Neural progenitor cell (in vitro differentiated cells): ENCODE results near the gene TLE4. TPM values are rescaled to one million over a fixed set of nuclear protein-coding genes. Genes with fewer than 3 reads are reported as not detected.

ENCODE experiments used
- DNase-seq: peaks from one replicate; pipeline ENCODE4 v3.0.0-alpha.2; 2016; ENCODE audit warnings: low spot score
- H2AFZ ChIP-seq: fragments of 200-600 bp; sonication (generic); replicated peaks from 2 replicates; pipeline ENCODE4 v1.6.1; 2016; ENCODE audit warnings: antibody characterized with exemption
- H3F3A ChIP-seq: fragments of 200-600 bp; sonication (generic); 2 replicates; pipeline ENCODE4 v1.6.1; 2016; ENCODE audit warnings: antibody characterized with exemption, low read depth
- H3K27ac ChIP-seq: fragments of 200-600 bp; sonication (generic); 2 replicates; pipeline ENCODE4 v1.5.1; 2016; ENCODE audit warnings: mild to moderate bottlenecking
- H3K27me3 ChIP-seq: fragments of 200-600 bp; sonication (generic); 2 replicates; pipeline ENCODE4 v1.6.1; 2016; ENCODE audit warnings: mild to moderate bottlenecking, moderate library complexity
- H3K36me3 ChIP-seq: fragments of 200-600 bp; sonication (generic); 2 replicates; pipeline ENCODE4 v1.5.1; 2016
- H3K4me1 ChIP-seq: fragments of 200-600 bp; sonication (generic); 2 replicates; pipeline ENCODE4 v1.6.1; 2016; ENCODE audit warnings: mixed run types
- H3K4me2 ChIP-seq: fragments of 200-600 bp; sonication (generic); 2 replicates; pipeline ENCODE4 v1.6.1; 2016
- H3K4me3 ChIP-seq: fragments of 200-600 bp; sonication (generic); 2 replicates; pipeline ENCODE4 v1.5.1; 2016
- H3K79me2 ChIP-seq: fragments of 200-600 bp; sonication (generic); 2 replicates; pipeline ENCODE4 v1.6.1; 2016; ENCODE audit warnings: low read depth
- H3K9ac ChIP-seq: fragments of 200-600 bp; sonication (generic); 2 replicates; pipeline ENCODE4 v1.6.1; 2016
- H3K9me3 ChIP-seq: fragments of 200-600 bp; sonication (generic); 2 replicates; pipeline ENCODE4 v1.5.1; 2016; ENCODE audit warnings: low read depth
- H4K20me1 ChIP-seq: fragments of 200-600 bp; sonication (generic); 2 replicates; pipeline ENCODE4 v1.6.1; 2016; ENCODE audit warnings: low read depth
- H3K27ac Mint-ChIP-seq: 3 replicates; pipeline ENCODE4 v1.8.0; 2021; ENCODE audit warnings: mixed read lengths
- H3K27me3 Mint-ChIP-seq: 2 replicates; pipeline ENCODE4 v1.8.0; 2022; ENCODE audit warnings: low read depth, mild to moderate bottlenecking, inconsistent platforms, moderate library complexity, mixed read lengths; ENCODE audit not compliant: insufficient read depth
- H3K36me3 Mint-ChIP-seq: 3 replicates; pipeline ENCODE4 v1.8.0; 2021; ENCODE audit warnings: mixed read lengths
- H3K4me1 Mint-ChIP-seq: 3 replicates; pipeline ENCODE4 v1.8.0; 2021; ENCODE audit warnings: mixed read lengths
- H3K4me3 Mint-ChIP-seq: 3 replicates; pipeline ENCODE4 v1.8.0; 2021; ENCODE audit warnings: mild to moderate bottlenecking, moderate library complexity, mixed read lengths
- H3K9me3 Mint-ChIP-seq: 3 replicates; pipeline ENCODE4 v1.8.0; 2020; ENCODE audit warnings: mixed read lengths
- CTCF ChIP-seq: fragments of 200-600 bp; sonication (generic); IDR thresholded peaks from 2 replicates; pipeline ENCODE4 v1.5.1; 2017; ENCODE audit warnings: antibody characterized with exemption, mild to moderate bottlenecking
- EZH2 ChIP-seq: fragments of 200-600 bp; sonication (generic); IDR thresholded peaks from 2 replicates; pipeline ENCODE4 v1.6.1; 2017; ENCODE audit warnings: antibody characterized with exemption, mild to moderate bottlenecking, moderate library complexity
- EZH2phosphoT487 ChIP-seq: fragments of 200-600 bp; sonication (generic); IDR thresholded peaks from 2 replicates; pipeline ENCODE4 v1.6.1; 2017; ENCODE audit warnings: antibody characterized with exemption
- total RNA-seq: library from RNA; depleted of rRNA; stranded (reverse); fragments of >200 nt; gene quantifications from 2 replicates; pipeline ENCODE4 v1.2.3, GENCODE V29; 2015; ENCODE audit warnings: low replicate concordance

Gene TLE4
- total RNA-seq, 1 donor from 2014 or later, result 265 TPM

- peaks cover 62% of the 10 kb centered on the region for H3K4me1 Mint-ChIP-seq
- Histone ChIP-seq H3K79me2 (peaks cover 96% of the 10 kb centered on the region), H2AFZ (no peak overlapping the region), H4K20me1 (peaks cover 100% of the 10 kb centered on the region), H3K27me3 (no peaks in the 10 kb centered on the region), H3K27ac (peak overlapping the region; percentile 17), H3K36me3 (no peaks in the 10 kb centered on the region), H3K9ac (no peak overlapping the region), H3K9me3 (no peaks in the 10 kb centered on the region), H3K4me3 (peak overlapping the region; percentile 4), H3K4me2 (peak overlapping the region; percentile 48), H3K4me1 (peaks cover 91% of the 10 kb centered on the region), H3F3A (peaks cover 49% of the 10 kb centered on the region)
- no peaks in the 10 kb centered on the region for H3K9me3 Mint-ChIP-seq
- DNase-seq, result no peak
- no peak for TF ChIP-seq EZH2phosphoT487
- no peak for TF ChIP-seq CTCF
- TF ChIP-seq EZH2, result no peak
- peaks cover 4% of the 10 kb centered on the region for H3K27me3 Mint-ChIP-seq
- peaks cover 29% of the 10 kb centered on the region for H3K36me3 Mint-ChIP-seq
- peak overlapping the region; percentile 8 for H3K4me3 Mint-ChIP-seq
- peak overlapping the region; percentile 35 for H3K27ac Mint-ChIP-seq
These were observed 122.4 kb downstream of the TLE4 start for GRCh38 chr9:79694208-79694607.

GRCh38 chr9:79694676-79695400 is 123.1 kb downstream of the TLE4 start:
- peaks cover 33% of the 10 kb centered on the region for H3K36me3 Mint-ChIP-seq
- TF ChIP-seq EZH2 (no peak), EZH2phosphoT487 (peak; percentile 68), CTCF (no peak)
- peak overlapping the region; percentile 17 for H3K27ac ChIP-seq
- H3K4me1 ChIP-seq, result peaks cover 91% of the 10 kb centered on the region
- peaks cover 65% of the 10 kb centered on the region for H3K4me1 Mint-ChIP-seq
- no peaks in the 10 kb centered on the region for H3K36me3 ChIP-seq
- H3F3A ChIP-seq, result peaks cover 43% of the 10 kb centered on the region
- no peaks in the 10 kb centered on the region for H3K9me3 ChIP-seq
- H2AFZ ChIP-seq, result no peak overlapping the region
- H3K4me2 ChIP-seq, result peak overlapping the region; percentile 48
- no peak overlapping the region for H3K9ac ChIP-seq
- no peaks in the 10 kb centered on the region for H3K27me3 ChIP-seq
- H3K27me3 Mint-ChIP-seq, result peaks cover 4% of the 10 kb centered on the region
- DNase-seq, result peak; percentile 81
- H3K27ac Mint-ChIP-seq, result peak overlapping the region; percentile 51
- peak overlapping the region; percentile 8 for H3K4me3 Mint-ChIP-seq
- H3K4me3 ChIP-seq, result peak overlapping the region; percentile 4
- H3K79me2 ChIP-seq, result peaks cover 96% of the 10 kb centered on the region
- no peaks in the 10 kb centered on the region for H3K9me3 Mint-ChIP-seq
- peaks cover 100% of the 10 kb centered on the region for H4K20me1 ChIP-seq

GRCh38 chr9:79695531-79696175 is 123.9 kb downstream of the TLE4 start:
- no peak overlapping the region for H3K4me3 ChIP-seq
- no peaks in the 10 kb centered on the region for H3K36me3 ChIP-seq
- H3K9me3 ChIP-seq, result no peaks in the 10 kb centered on the region
- no peak overlapping the region for H2AFZ ChIP-seq
- peaks cover 2% of the 10 kb centered on the region for H3K27me3 Mint-ChIP-seq
- H3K27ac ChIP-seq, result no peak overlapping the region
- peaks cover 100% of the 10 kb centered on the region for H4K20me1 ChIP-seq
- H3K9me3 Mint-ChIP-seq, result no peaks in the 10 kb centered on the region
- peaks cover 97% of the 10 kb centered on the region for H3K79me2 ChIP-seq
- no peaks in the 10 kb centered on the region for H3K27me3 ChIP-seq
- TF ChIP-seq CTCF, result no peak
- no peak for TF ChIP-seq EZH2
- no peak for TF ChIP-seq EZH2phosphoT487
- H3K36me3 Mint-ChIP-seq, result peaks cover 35% of the 10 kb centered on the region
- no peak overlapping the region for H3K9ac ChIP-seq
- H3K4me3 Mint-ChIP-seq, result no peak overlapping the region
- peaks cover 36% of the 10 kb centered on the region for H3F3A ChIP-seq
- H3K4me1 ChIP-seq, result peaks cover 88% of the 10 kb centered on the region
- no peak overlapping the region for H3K4me2 ChIP-seq
- H3K27ac Mint-ChIP-seq, result peak overlapping the region; percentile 38
- peaks cover 66% of the 10 kb centered on the region for H3K4me1 Mint-ChIP-seq
- DNase-seq, result no peak
